ENCODE data around the gene MYO1F.

DNA sequence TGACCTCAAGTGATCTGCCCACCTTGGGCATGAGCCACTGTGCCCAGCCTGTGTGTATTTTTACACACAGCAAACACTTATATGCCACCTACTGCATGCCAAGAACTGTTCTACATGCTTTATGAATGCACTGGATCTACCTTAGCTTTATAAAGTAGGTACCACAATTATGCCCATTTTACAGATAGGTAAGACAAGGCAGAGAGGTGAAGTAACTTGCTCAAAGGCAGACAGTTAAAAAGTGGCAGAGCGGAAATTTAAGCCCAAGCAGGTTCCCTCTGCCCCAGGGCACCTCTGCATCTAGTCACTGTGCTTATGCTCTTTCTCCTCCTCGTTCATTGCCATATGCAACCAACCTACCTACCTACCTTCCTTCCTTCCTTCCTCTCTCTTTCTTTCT lies 22.8 kb upstream of the MYO1F start:
- no peak for TF ChIP-seq STAT1 (conservative IDR thresholded peaks at IDR 0.05)
- TF ChIP-seq, protein P1, sequence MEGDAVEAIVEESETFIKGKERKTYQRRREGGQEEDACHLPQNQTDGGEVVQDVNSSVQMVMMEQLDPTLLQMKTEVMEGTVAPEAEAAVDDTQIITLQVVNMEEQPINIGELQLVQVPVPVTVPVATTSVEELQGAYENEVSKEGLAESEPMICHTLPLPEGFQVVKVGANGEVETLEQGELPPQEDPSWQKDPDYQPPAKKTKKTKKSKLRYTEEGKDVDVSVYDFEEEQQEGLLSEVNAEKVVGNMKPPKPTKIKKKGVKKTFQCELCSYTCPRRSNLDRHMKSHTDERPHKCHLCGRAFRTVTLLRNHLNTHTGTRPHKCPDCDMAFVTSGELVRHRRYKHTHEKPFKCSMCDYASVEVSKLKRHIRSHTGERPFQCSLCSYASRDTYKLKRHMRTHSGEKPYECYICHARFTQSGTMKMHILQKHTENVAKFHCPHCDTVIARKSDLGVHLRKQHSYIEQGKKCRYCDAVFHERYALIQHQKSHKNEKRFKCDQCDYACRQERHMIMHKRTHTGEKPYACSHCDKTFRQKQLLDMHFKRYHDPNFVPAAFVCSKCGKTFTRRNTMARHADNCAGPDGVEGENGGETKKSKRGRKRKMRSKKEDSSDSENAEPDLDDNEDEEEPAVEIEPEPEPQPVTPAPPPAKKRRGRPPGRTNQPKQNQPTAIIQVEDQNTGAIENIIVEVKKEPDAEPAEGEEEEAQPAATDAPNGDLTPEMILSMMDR (IDR thresholded peaks at IDR 0.05 in 2 of 3, conservative IDR thresholded peaks at IDR 0.05 in 1 of 3; ENCODE audit: control insufficient read depth in 2 of 3, extremely low read depth in 1 of 3, insufficient read depth in 1 of 3, low read depth in 3 of 3, low read length in 3 of 3): no peak
- no peak for TF ChIP-seq CEBPB (IDR thresholded peaks at IDR 0.05; ENCODE audit: borderline replicate concordance in 1 of 2, low read depth in 2 of 2, low read length in 2 of 2)
- TF ChIP-seq SIN3A (IDR thresholded peaks at IDR 0.05; ENCODE audit: low read depth, low read length): no peak
- no peak for TF ChIP-seq BCL11A (IDR thresholded peaks at IDR 0.05; ENCODE audit: low read depth, low read length)
- TF ChIP-seq, protein P2, sequence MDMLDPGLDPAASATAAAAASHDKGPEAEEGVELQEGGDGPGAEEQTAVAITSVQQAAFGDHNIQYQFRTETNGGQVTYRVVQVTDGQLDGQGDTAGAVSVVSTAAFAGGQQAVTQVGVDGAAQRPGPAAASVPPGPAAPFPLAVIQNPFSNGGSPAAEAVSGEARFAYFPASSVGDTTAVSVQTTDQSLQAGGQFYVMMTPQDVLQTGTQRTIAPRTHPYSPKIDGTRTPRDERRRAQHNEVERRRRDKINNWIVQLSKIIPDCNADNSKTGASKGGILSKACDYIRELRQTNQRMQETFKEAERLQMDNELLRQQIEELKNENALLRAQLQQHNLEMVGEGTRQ (IDR thresholded peaks at IDR 0.05; ENCODE audit: borderline replicate concordance, low read depth, low read length): no peak
- TF ChIP-seq EP300 (IDR thresholded peaks at IDR 0.05; ENCODE audit: borderline replicate concordance in 1 of 2, control insufficient read depth in 1 of 2, low read depth in 2 of 2, low read length in 2 of 2): no peak
- TF ChIP-seq, protein P3, sequence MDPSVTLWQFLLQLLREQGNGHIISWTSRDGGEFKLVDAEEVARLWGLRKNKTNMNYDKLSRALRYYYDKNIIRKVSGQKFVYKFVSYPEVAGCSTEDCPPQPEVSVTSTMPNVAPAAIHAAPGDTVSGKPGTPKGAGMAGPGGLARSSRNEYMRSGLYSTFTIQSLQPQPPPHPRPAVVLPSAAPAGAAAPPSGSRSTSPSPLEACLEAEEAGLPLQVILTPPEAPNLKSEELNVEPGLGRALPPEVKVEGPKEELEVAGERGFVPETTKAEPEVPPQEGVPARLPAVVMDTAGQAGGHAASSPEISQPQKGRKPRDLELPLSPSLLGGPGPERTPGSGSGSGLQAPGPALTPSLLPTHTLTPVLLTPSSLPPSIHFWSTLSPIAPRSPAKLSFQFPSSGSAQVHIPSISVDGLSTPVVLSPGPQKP (IDR thresholded peaks at IDR 0.05; ENCODE audit: low read depth, low read length): no peak
- no peak for TF ChIP-seq FOXM1 (IDR thresholded peaks at IDR 0.05; ENCODE audit: low read depth, low read length)
- TF ChIP-seq, protein P4, sequence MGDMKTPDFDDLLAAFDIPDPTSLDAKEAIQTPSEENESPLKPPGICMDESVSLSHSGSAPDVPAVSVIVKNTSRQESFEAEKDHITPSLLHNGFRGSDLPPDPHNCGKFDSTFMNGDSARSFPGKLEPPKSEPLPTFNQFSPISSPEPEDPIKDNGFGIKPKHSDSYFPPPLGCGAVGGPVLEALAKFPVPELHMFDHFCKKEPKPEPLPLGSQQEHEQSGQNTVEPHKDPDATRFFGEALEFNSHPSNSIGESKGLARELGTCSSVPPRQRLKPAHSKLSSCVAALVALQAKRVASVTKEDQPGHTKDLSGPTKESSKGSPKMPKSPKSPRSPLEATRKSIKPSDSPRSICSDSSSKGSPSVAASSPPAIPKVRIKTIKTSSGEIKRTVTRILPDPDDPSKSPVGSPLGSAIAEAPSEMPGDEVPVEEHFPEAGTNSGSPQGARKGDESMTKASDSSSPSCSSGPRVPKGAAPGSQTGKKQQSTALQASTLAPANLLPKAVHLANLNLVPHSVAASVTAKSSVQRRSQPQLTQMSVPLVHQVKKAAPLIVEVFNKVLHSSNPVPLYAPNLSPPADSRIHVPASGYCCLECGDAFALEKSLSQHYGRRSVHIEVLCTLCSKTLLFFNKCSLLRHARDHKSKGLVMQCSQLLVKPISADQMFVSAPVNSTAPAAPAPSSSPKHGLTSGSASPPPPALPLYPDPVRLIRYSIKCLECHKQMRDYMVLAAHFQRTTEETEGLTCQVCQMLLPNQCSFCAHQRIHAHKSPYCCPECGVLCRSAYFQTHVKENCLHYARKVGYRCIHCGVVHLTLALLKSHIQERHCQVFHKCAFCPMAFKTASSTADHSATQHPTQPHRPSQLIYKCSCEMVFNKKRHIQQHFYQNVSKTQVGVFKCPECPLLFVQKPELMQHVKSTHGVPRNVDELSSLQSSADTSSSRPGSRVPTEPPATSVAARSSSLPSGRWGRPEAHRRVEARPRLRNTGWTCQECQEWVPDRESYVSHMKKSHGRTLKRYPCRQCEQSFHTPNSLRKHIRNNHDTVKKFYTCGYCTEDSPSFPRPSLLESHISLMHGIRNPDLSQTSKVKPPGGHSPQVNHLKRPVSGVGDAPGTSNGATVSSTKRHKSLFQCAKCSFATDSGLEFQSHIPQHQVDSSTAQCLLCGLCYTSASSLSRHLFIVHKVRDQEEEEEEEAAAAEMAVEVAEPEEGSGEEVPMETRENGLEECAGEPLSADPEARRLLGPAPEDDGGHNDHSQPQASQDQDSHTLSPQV (IDR thresholded peaks at IDR 0.05): no peak
